Measurements from ENCODE around the gene VPS37D.

DNA sequence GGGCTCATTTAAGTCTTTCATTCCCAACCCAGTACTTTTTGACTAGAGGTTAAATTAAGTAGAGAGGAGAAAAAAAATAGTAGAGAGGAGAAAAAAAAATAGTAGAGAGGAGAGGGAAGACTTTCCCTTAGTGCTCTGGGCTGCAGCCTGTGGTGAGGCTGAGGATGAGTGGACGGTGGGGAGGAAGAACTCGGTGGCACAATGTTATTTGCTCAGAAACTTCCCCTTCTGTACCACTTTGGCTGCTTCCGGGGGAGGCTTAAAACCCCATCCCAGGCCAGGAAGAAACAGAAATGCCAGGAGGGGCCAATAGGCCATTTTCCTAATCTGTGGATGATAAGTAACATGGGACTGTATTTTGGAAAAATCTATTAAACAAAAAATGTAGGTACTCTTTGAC, 28.7 kb upstream of the VPS37D start:
- TF ChIP-seq CTCF (IDR thresholded peaks at IDR 0.05) (no peak), POLR2A (IDR thresholded peaks at IDR 0.05) (no peak)
